ENCODE results near the gene SUCLG2.

SUCLG2 gene

DNA sequence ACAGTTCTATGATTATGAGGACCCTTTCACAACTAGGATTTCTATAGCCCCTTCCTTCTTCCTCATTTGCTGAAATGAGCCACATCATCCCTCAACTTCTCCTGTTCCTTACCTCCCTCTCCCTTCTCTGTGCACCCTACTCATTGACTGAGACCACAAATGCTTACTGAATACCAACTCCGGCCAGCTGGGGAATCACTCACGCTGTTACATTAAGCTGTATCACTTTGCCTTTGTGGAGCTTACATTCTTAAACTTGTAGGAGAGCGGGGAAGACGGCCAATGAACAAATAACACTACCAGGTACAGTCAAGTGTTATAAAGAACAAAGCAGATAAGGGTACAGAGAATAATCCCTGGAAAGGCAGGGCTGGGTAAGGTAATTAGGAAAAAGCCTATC is 5.7 kb downstream of the SUCLG2 start:
- DNase-seq (ENCODE audit: low read depth, low spot score): no peak

DNA sequence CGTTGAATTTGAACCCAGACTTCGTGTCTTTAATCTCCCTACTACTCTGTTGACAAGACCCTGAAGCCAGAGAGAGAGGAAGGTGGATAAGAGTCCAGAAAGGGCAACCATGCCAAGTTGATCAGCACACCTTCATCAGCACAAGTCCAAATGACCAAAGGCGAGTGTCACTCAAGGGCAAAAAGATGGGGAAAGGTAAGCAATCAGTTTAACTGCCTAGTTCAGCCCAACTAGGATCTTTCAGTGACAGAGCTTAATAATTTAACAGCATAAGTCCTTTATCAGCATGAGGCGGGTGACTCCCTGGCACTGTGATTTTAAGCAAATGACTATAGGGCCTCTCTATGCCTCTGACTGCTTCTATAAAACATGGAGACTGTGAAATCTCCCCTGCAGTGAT is 6.2 kb downstream of the SUCLG2 start:
- no peak for DNase-seq (ENCODE audit: low read depth, low spot score)

DNA sequence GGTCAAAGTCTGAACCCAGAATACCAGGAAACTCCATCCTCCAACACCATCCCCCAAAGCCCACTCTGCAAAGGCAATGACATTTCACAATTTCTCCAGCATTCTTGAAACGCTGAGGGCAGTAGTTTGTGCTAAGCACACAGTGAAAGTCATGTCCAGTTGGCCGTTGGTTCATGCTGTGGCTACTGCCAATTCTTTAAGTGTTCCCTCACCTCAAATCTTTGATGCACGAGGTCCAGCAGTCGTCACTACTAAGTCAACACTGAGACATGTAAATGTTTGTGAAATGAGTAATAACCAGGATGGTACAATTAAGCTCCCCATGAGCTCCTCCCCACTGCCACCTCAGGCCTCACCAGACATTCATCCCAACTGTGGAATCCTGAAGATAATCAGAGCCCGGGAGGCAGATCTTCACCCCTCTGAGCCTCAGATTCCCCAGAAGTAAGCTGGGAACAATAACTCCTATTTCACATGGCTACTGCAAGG is 7.0 kb downstream of the SUCLG2 start:
- peak; percentile 66 for DNase-seq (ENCODE audit: low read depth, low spot score)

DNA sequence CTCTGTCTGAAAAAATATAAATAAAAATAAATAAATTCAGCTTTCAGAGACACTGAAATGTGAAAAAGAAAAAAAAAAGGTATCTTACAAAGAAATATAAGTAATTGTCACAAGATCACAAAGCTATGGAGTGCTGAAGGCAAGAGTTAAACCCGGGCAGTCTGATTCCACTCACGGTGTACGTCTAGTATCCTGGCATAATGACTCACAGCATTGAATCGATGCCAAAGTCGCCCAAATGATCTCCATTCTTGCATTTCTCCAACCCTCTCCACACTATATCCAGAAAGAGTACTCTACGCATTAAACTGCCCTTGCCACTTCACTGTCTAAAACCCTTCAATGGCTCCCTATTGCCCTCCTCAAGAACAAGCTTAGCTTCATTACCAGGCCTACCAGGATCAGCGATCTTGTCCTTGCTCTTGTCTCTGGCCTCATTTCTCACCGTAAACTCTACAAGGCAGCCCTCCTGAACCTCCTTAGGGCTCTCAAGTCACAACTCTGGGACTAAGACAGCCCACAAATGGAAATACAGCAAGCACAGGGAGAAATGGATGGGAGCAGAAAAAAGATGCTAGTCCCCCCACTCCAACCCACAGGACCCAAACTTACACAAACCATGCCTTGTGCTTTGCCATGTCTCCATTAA is 7.7 kb downstream of the SUCLG2 start:
- DNase-seq (ENCODE audit: low read depth, low spot score): no peak

DNA sequence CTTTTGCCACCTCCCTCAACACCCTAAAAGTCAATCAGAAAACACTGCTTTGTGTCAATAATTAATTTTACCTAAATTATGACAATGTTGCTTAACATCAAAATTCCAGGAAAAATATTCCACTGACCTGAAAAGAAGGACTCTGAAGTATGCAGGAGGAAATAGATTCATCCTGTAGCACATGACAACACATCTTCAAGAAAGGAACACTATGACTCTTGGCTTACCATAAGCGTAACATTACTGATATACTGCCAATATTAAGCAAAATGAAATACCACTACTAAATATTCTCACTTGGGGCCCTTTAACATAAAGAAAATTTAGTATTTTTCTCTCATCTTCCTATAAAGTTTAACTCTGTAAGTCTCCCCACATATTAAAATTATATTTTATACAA is 9.6 kb downstream of the SUCLG2 start:
- DNase-seq (ENCODE audit: low read depth, low spot score): no peak

DNA sequence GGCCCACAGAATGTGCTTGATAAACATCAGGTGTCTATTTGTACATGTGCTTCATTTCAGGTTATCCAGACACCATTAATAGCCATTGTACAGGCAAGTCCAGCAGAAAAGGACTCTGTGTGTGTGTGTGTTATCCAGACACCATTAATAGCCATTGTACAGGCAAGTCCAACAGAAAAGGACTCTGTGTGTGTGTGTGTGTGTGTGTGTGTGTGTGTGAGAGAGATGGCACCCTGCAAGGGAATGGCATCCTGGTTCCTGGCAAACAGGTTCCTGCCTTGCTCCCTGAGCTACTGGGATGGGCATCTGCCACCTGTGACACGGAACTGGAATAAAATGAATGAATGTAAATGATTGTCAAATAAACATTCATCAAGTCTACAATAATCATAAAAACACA is 11.7 kb downstream of the SUCLG2 start:
- DNase-seq (ENCODE audit: low read depth, low spot score): no peak

DNA sequence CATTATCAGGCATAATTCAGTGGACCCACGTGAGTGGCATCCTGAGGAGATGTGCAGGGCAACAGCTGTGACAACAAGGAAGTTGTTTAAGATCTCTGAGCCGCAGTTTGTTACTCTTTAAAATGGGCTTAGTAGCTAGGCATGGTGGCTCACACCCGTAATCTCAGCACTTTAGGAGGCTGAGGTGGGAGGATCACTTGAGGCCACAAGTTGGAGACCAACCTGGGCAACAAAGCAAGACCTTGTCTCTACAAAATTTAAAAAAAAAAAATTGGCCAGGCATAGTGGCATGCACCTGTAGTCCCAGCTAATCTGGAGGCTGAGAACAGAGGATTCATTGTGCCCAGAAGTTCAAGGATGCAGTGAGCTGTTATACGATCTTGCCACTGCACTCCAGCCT is 12.2 kb downstream of the SUCLG2 start:
- DNase-seq (ENCODE audit: low read depth, low spot score): no peak

DNA sequence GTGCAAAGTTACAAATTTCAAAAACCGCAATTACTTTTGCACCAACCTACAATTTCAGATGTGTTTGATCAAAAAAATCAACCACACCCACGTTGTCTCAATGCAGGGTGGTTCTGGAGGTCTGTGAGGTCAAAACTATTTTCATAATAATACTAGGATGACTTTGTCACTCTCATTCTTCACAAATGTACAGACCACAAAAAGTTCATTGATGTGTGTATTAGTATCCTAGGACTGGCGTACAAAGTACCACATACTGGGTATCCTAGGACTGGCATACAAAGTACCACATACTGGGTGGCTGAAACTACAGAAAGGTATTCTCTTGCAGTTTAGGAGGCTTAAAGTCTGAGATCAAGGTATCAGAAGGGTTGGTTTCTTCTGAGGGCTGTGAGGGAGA is 13.0 kb downstream of the SUCLG2 start:
- DNase-seq (ENCODE audit: low read depth, low spot score): no peak

DNA sequence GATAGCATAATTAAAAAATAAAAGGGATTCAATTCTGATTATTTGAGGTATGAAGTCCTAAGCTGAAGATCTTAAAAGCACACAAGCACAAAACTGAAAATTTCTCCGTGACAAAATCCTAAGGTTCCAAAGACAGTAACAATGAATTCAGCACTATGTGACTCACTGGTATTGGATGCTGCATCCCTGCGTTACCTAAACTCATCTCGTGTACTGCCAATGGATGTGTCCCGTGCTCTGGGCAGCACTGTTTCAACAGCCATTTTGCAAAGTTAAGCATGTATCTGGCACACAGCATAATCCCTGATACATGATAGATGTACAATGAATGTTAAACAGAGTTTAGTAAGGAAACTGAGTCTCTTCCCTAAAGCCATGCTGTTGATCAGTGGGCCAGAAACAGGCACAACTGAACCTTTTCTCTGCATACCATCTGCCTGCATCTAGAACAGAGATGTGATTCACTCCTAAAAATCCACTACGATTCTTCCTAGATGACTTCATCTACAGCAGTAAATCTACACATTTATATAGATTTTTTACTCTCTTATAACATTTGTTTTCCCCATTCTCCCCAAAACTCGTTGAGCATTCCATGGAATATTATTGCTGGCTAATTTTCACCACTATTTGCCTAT is 14.3 kb downstream of the SUCLG2 start:
- DNase-seq (ENCODE audit: low read depth, low spot score): no peak

DNA sequence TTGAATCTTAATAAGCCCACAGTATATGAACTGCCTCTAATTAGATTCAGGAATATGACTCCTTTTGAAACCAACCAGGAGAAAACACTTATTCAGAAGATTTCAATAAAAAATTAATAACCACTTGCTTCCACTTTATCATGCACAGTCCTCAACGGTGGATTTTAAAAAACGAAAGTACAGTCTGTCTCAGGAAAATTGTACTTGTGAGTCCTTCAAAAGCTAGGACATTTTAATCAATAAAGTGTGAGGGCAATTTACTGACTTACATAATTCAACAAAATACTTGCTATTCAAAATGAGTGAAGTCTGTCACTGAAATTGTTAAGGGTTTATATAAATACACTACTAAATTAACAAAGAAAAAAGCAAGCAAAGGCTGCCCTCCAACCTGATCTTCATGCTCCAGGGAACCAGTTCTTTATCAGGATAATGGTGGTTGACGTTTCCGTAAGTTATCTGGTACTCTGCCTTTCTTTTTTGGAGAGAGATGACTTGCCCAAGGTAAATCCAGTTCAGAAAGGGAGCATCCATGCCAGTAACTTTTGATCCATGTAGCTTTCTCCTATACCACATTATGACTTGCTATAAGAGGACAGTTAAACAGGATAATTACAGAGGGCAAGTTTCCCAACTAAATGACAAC is 17.0 kb downstream of the SUCLG2 start:
- DNase-seq (ENCODE audit: low read depth, low spot score): no peak

DNA sequence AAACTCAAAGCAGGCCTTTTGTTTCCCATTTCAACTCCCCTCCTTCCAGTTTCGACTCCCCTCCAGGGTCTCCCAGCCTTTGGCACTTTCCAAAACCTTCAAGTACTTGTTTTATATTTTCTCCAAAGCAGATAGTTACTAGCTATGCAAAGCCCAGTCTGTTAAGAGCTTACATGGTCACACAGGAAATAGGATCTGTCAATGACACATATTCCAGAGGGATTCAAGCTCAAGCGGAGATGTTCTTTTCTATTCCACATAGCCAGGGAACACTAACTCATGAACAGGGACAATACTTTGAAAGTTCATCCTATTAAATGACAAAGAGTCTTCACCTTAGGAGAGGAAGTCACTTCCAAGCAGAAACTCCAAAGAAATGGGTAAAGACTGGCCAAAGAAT is 18.6 kb downstream of the SUCLG2 start:
- no peak for DNase-seq (ENCODE audit: low read depth, low spot score)

DNA sequence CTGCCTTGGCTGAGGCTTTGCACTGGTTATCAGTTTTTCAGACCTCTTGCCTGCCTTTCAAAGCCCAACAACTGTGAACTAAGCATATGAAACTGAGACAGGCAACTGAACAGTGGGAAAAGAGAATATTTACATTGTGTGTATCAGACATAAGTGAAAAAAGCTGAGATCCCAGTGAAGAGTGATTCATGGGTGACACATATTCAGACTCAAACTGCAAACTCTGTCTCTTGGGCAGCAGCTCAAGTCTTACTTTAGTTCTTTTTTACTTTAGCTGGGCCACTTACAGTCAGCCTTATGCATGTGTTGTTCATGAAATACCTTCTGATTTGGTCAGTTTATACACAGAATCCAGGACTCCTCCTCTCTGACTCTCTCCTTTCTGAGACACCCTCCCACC is 19.2 kb downstream of the SUCLG2 start:
- peak; percentile 41 for DNase-seq (ENCODE audit: low read depth, low spot score)

DNA sequence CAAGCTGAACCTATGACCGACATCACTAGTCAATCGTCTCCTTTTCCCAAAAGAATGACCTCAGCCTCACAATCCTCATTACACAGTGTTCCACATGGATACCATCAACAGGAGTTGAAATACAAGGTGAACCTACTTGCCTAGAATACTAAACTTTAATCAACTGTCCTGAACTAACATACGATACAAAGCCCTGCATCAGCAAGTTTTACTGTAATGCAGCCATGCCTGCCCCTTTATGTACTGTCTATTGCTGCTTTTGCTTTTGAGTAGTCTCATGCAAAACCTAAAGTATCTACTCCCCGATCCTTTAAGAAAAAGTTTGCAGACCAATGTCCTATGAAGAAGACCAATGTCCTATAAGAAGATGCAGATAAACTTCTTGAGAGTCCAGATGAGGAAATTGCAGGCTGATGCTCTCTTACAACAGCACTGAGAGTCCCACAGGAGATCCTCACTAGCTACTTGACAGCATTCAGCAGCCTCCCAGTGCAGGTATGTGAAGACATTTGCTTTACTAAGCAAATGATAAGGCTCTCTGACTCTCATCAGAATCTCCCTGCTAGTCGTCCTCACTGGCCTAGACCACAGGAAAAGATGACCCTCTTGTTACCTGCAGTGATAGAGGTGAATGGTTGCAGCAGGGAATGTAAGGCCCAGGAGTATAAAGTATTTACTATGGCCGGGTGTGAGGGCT is 23.6 kb downstream of the SUCLG2 start:
- DNase-seq (ENCODE audit: low read depth, low spot score): no peak

DNA sequence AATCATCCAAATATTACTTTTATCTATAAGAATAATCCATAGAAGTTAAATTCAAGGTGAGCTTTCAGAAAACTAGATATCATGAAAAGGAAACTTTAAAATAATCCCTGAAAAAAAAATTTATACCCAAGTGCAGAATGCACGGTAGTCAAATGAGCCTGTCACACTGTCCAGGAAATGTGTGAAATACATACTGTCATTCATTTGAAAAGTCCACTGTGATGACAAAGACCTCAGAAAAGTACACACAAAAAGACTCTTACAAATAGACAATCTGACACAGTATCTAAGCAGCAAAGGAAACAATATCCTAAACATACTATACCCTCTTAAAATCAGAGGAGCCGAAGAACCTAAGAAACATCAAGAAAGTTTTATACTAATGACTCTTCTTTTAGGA is 29.7 kb downstream of the SUCLG2 start:
- DNase-seq (ENCODE audit: low read depth, low spot score): no peak

DNA sequence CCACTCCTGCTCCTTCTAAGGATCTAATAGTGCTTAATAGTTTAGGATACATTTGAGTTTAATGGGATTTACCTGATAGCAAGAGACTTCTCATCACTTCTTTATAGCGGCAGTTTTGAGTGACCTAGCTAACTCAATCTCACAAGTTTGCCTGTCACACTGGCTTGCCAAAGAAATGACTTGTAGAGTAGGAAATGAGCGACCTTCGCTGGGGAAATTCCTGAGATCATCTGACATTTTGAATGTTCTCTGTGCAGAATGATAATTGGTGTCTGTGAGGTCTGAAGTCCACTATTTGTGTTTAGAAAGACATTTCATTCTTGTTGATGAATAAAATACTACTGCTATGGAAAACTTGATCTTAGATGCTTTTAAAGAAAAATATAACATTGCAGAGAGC is 30.3 kb downstream of the SUCLG2 start:
- DNase-seq (ENCODE audit: low read depth, low spot score): no peak

DNA sequence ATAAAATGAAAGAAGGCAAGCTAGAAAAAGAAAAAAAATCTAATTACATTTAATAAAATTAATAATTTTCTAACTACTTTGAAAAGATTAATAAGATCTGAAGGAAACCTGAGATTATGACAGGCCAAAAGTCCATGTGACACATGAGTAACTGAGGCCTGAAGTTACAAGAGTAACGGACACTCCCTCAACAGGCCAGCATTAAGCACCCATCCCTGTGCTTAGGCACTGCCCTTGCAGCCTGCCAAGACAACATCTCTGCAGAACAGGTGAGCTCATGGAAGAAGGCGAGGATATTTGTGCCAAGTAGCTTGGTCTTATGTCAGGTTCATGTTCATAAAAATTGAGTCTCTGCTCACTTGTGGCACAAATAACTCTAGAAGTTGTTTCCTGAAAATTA is 31.8 kb downstream of the SUCLG2 start:
- no peak for DNase-seq (ENCODE audit: low read depth, low spot score)

DNA sequence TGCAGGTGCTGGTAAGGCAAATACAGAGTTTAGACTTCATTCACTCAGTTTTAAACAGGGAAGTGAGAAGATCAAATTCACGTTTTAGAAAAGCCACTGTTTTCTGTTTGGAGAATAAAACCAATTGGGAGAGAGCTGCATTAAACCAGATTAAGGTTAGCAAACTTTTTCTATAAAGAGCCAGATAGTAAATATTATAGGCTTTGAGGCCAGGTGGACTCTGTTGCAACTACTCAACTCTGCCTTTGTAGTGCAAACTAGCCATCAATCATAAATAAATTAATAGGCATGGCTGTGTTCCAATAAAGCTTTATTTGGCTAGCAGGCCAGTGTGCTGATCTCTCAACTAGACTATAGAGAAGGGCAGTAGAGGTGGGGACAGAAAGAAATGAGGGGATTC is 33.5 kb downstream of the SUCLG2 start:
- no peak for DNase-seq (ENCODE audit: low read depth, low spot score)

DNA sequence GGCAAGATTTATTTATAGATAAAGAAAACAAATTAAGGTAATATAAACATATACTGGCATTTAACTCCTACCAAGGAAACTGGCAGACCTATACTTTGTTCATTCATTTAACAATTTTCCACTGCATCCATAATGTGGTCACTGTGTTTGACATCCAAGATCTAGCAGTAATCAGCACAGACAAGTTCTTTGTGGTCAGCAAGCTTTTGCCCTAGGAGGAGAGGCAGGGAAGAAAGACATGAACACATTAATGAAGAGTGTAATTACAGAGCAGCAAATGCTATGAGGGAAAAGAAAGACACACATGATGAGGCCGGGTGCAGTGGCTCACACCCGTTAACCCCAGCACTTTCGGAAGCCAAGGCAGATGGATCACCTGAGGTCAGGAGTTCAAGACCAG is 34.4 kb downstream of the SUCLG2 start:
- no peak for DNase-seq (ENCODE audit: low read depth, low spot score)

DNA sequence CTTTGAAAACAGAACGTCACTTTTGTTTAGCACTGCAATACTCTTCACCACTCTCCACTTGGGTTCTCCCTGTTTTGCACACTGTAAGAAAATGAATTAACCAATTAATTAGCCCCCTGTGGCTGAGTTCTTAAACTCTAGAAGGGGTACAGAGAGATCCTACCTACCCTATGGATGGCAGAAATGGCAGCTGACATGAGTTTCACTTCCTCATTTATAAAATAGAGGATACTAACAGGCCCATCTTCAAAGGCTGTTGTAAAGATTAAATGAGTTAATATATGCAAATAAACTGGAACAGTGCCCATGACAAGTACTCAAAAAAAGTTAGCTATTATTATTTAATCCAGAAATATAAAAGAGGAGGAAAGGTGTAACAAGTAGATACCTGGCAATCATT is 36.9 kb downstream of the SUCLG2 start:
- DNase-seq (ENCODE audit: low read depth, low spot score): no peak

DNA sequence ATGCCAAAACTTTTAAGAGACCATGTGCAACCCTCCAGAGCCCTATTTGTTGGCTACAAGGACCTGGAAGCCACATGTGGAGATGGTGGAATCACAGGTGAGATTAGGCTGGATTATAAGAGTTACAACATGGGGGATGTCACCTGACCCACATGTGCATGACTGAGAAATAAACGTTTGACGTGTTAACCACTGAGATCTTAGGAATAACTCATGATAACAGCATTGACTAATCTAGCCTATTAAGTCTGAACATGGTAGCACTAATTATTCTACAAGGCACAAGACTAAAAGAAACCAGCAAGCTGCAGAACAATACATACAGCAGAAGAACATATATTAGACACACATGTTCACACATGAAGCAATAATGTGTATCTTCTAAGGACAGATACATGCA is 38.4 kb downstream of the SUCLG2 start:
- no peak for DNase-seq (ENCODE audit: low read depth, low spot score)

DNA sequence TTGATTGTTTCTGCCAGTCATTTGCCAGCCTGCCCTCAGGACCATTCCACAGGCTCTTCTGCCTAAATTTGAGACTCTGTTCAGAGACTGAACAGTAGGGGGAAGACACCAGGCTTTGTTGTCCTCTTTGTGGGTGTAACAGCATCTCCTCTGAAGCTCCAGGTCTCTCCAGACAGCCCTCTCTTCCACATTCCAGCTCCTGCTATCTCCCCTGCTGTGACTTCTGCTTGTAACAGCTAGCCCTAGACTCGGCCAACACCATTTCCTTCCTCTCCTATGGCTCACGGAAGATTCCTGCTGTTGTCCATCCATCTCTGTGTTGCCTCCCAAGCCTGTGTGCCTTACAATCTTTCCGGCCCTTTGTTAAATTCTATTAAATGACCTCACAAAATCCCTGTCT is 40.2 kb downstream of the SUCLG2 start:
- no peak for DNase-seq (ENCODE audit: low read depth, low spot score)

DNA sequence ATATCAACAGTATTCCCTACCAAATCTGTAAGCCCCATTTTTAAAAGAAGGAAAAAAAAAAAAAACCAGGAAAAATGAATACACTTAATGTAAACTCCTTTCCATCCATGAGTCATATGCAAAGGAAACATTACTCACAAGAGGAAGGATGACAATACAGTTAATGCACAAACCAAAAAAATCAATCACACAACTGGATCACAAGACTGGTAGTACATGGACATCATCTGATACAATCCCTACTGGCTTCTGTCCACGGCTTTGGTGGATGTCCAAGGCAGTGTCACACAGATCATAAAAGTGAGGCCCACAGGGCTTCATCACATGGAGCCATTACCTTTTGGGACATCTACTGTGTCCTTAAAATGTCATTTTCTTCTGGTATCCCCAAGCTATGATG is 44.0 kb downstream of the SUCLG2 start:
- DNase-seq (ENCODE audit: low read depth, low spot score): no peak

DNA sequence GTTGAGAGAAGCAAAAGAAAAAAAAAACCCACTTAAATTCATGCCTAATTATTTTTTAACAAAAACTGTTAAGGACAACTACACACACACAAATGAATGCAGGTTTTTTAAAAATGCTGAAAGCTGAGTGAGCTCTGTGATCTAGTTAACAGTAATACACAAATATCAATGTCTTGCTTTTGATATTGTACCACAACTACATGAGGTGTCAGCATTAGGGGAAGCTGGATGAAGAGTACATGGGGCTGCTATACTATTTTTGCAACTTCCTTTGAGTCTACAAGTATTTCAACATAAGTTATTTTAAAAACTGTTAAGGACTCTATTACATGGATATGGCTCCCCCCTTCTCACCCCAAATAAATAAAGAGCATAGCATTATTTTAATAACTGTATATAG is 44.7 kb downstream of the SUCLG2 start:
- DNase-seq (ENCODE audit: low read depth, low spot score): no peak

Measured in brain pericyte (primary cell).